ENCODE measurements around the gene CTXND1. TPM values are rescaled to one million over a fixed set of nuclear protein-coding genes. Genes with fewer than 3 reads are reported as not detected.
A peak's percentile ranks its signal among the peaks of the same experiment; 100 is the strongest.
"Not testable (repeated sequence)": the region's sequence is repeated elsewhere in the genome, so short reads cannot be mapped to it uniquely, and the experiment has no call there.

Gene CTXND1
- under 1 TPM; 0.33 to 0.80 (median 0.56) TPM for total RNA-seq

DNA sequence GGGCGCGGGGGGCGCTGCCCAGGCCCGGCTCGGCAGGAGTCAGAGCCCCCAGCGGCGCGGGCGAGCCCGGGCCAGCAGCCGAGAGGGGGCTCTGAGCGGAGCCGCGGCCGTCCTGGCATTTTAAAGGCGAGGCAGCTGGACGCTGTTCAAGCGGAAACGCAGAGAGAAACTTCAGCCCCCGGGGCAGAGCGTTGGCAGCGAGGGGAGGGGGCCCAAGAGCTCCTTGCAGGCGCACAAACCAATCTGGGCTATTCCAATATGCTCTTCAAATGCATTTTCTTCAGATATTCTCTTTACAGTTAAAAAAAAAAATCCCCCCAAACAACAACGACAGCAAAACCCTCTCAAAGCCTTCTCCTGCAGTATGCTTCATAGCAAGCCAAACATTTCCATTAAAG is at the start of gene CTXND1:
Gene CTXND1 (minus strand): TSS at position 93 of the 398 bp plus-strand sequence. CDS start 50,264 bp downstream, outside the sequence.
- no peak for DNase-seq (ENCODE audit: extremely low spot score)
- 0% methylated on average over 2 of the region's 24 CpGs for whole genome bisulfite sequencing
- TF ChIP-seq, protein P1, sequence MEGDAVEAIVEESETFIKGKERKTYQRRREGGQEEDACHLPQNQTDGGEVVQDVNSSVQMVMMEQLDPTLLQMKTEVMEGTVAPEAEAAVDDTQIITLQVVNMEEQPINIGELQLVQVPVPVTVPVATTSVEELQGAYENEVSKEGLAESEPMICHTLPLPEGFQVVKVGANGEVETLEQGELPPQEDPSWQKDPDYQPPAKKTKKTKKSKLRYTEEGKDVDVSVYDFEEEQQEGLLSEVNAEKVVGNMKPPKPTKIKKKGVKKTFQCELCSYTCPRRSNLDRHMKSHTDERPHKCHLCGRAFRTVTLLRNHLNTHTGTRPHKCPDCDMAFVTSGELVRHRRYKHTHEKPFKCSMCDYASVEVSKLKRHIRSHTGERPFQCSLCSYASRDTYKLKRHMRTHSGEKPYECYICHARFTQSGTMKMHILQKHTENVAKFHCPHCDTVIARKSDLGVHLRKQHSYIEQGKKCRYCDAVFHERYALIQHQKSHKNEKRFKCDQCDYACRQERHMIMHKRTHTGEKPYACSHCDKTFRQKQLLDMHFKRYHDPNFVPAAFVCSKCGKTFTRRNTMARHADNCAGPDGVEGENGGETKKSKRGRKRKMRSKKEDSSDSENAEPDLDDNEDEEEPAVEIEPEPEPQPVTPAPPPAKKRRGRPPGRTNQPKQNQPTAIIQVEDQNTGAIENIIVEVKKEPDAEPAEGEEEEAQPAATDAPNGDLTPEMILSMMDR (IDR thresholded peaks at IDR 0.05): no peak
- TF ChIP-seq POLR2AphosphoS5 (IDR thresholded peaks at IDR 0.05): no peak
- TF ChIP-seq POLR2A (IDR thresholded peaks at IDR 0.05; ENCODE audit: low read depth): no peak
- no peak for TF ChIP-seq EP300 (IDR thresholded peaks at IDR 0.05)

DNA sequence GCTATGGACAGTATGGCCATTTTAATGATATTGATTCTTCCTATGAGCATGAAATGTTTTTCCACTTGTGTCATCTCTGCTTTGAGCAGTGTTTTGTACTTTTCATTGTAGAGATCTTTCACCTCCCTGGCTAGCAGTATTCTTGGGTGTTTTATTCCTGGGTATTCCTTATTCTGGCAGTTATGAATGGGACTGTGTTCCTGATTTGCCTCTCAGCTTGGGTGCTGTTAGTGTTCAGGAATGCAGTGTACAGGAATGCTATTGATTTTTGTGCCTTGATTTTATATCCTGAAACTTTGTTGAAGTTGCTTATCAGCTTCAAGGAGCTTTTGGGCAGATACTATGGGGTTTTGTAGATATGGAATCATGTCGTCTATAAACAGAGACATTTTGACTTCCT is 49.5 kb upstream of the CTXND1 start:
- no peak overlapping the region for H3K27ac ChIP-seq (replicated peaks in 1 of 4)
- no peak overlapping the region for H3K4me3 ChIP-seq
- 94% methylated on average over 1 of the region's 1 CpG for WGBS
- no peaks in the 10 kb centered on the region for H3K9me3 ChIP-seq
- no peaks in the 10 kb centered on the region for H3K27me3 ChIP-seq
- H3K36me3 ChIP-seq: no peaks in the 10 kb centered on the region
- DNase-seq (ENCODE audit: extremely low spot score): no peak
- H3K4me1 ChIP-seq: no peaks in the 10 kb centered on the region
- TF ChIP-seq EP300 (IDR thresholded peaks at IDR 0.05) (no peak), POLR2A (IDR thresholded peaks at IDR 0.05; ENCODE audit: low read depth) (no peak), POLR2AphosphoS5 (IDR thresholded peaks at IDR 0.05) (no peak)
- TF ChIP-seq, protein P1 (IDR thresholded peaks at IDR 0.05): no peak
- intact Hi-C loops (cut with DNase I): no loop called here

More for the DNA sequence above, at the start of gene CTXND1:
- Histone ChIP-seq H3K4me3 (peak within 1 kb of the TSS; percentile 48 to 55 (median 51)), H3K9me3 (no peaks in the 10 kb centered on the region), H3K27ac (replicated peaks in 1 of 4) (peak within 1 kb of the TSS; percentile 40 to 66 (median 52)), H3K4me1 (peaks cover 0 to 15% (median 12%) of the 10 kb centered on the region in 4 donors), H3K27me3 (peaks cover 5 to 86% (median 33%) of the 10 kb centered on the region in 4 donors), H3K36me3 (peaks cover 0 to 2% (median 0%) of the 10 kb centered on the region in 4 donors)
- intact Hi-C loops (cut with DNase I): no loop called here

DNA sequence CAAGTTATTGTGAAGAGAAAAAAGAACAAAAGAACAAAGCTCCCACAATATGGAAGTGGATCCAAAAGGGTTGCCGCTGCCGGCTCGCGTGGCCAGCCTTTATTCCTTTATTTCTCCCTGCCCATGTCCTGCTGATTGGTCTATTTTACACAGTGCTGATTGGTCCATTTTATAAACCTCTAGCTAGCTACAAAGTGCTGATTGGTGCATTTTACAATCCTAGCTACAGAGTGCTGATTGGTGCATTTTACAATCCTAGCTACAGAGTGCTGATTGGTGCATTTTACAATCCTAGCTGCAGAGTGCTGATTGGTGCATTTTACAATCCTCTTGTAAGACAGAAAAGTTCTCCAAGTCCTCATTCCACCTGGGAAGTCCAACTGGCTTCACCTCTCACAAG is 43.8 kb upstream of the CTXND1 start:
- DNase-seq (ENCODE audit: extremely low spot score); H3K9me3 ChIP-seq; H3K4me3 ChIP-seq; H3K36me3 ChIP-seq; intact Hi-C loops (cut with DNase I); H3K4me1 ChIP-seq; H3K27ac ChIP-seq (replicated peaks in 1 of 4): not testable (repeated sequence)
- H3K27me3 ChIP-seq: peaks cover 0 to 21% (median 0%) of the 10 kb centered on the region in 4 donors
- WGBS: 75% methylated on average over 4 of the region's 4 CpGs

DNA sequence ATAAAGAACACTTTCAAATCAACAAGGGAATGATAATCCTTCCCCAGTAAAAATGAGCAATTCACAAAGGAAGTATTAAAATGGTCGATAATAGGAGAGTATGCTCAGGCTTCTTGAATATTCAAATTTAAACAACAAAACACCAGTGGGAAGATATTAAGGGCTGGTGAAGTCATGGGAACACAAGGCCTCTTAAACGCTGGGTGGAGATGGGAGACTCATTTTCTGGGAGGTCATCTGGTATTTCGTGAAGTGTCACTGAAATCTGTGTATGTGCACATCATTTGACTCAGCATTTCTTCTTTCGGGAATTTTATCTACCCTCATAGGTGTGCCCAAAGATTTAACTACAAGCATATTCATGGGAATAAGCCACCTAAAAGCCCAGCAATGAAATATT is 40.1 kb upstream of the CTXND1 start:
- Histone ChIP-seq H3K36me3 (no peaks in the 10 kb centered on the region), H3K4me1 (peaks cover 0 to 2% (median 0%) of the 10 kb centered on the region in 4 donors), H3K27ac (replicated peaks in 1 of 4) (no peak overlapping the region), H3K4me3 (no peak overlapping the region), H3K9me3 (no peaks in the 10 kb centered on the region), H3K27me3 (peaks cover 0 to 34% (median 0%) of the 10 kb centered on the region in 4 donors)
- WGBS: 62% methylated on average over 4 of the region's 4 CpGs
- DNase-seq (ENCODE audit: extremely low spot score): no peak
- intact Hi-C loops (cut with DNase I): no loop called here
- TF ChIP-seq POLR2AphosphoS5 (IDR thresholded peaks at IDR 0.05): no peak
- no peak for TF ChIP-seq EP300 (IDR thresholded peaks at IDR 0.05)
- TF ChIP-seq, protein P1 (IDR thresholded peaks at IDR 0.05): no peak
- TF ChIP-seq POLR2A (IDR thresholded peaks at IDR 0.05; ENCODE audit: low read depth): no peak

DNA sequence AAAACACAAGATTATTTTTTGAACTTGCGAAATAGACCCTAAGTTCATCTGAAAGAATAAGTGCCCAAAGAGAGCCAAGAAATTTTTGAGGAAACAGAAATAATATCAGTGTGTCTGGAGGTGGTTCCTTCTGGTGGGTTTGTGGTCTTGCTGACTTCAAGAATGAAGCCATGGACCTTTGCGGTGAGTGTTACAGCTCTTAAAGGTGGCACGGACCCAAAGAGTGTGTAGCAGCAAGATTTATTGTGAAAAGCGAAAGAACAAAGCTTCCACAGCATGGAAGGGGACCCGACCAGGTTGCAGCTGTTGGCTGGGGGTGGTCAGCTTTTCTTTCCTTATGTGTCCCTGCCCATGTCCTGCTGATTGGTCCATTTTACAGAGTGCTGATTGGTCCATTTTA is 38.9 kb upstream of the CTXND1 start:
- intact Hi-C loops (cut with DNase I); H3K9me3 ChIP-seq; H3K4me1 ChIP-seq; DNase-seq (ENCODE audit: extremely low spot score); H3K36me3 ChIP-seq; H3K4me3 ChIP-seq; H3K27ac ChIP-seq (replicated peaks in 1 of 4): not testable (repeated sequence)
- peaks cover 0 to 35% (median 0%) of the 10 kb centered on the region in 4 donors for H3K27me3 ChIP-seq
- 86% methylated on average over 5 of the region's 5 CpGs for WGBS

Measured in esophagus muscularis mucosa (tissue), 4 donors.